H9 (cell line): ENCODE data around the gene LAMA3. TPM values are rescaled to one million over a fixed set of nuclear protein-coding genes. Genes with fewer than 3 reads are reported as not detected.

ENCODE experiments used
- DNase-seq: peaks from one replicate; pipeline ENCODE4 v3.0.0-alpha.2; 2017
- H2AFZ ChIP-seq: one replicate; pipeline ENCODE4 v1.6.1; 2013; ENCODE audit warnings: mild to moderate bottlenecking, low read length, control low read depth, moderate library complexity
- H2AK5ac ChIP-seq: 2 replicates; pipeline ENCODE4 v1.6.1; 2013; ENCODE audit warnings: low read length, control low read depth, mixed read lengths; ENCODE audit not compliant: insufficient read length
- H2BK120ac ChIP-seq: one replicate; pipeline ENCODE4 v1.6.1; 2013; ENCODE audit warnings: low read depth, mild to moderate bottlenecking, low read length, control low read depth, inconsistent platforms; ENCODE audit not compliant: poor library complexity, severe bottlenecking
- H2BK12ac ChIP-seq: 2 replicates; pipeline ENCODE4 v1.6.1; 2013; ENCODE audit warnings: low read length, control low read depth, mixed read lengths, low read depth; ENCODE audit not compliant: insufficient read length
- H2BK15ac ChIP-seq: 2 replicates; pipeline ENCODE4 v1.6.1; 2013; ENCODE audit warnings: low read depth, low read length, control low read depth
- H2BK20ac ChIP-seq: one replicate; pipeline ENCODE4 v1.6.1; 2013; ENCODE audit warnings: low read depth, mild to moderate bottlenecking, low read length, control low read depth, inconsistent platforms; ENCODE audit not compliant: poor library complexity, severe bottlenecking
- H2BK5ac ChIP-seq: 2 replicates; pipeline ENCODE4 v1.6.1; 2013; ENCODE audit warnings: low read length, control low read depth, mixed read lengths; ENCODE audit not compliant: insufficient read length
- H3K14ac ChIP-seq: 2 replicates; pipeline ENCODE4 v1.6.1; 2013; ENCODE audit warnings: low read length, control low read depth; ENCODE audit not compliant: insufficient read depth
- H3K18ac ChIP-seq: 2 replicates; pipeline ENCODE4 v1.6.1; 2013; ENCODE audit warnings: low read depth, mild to moderate bottlenecking, mixed read lengths, low read length, control low read depth; ENCODE audit not compliant: insufficient read length
- H3K23ac ChIP-seq: 2 replicates; pipeline ENCODE4 v1.6.1; 2013; ENCODE audit warnings: low read length, control low read depth, mixed read lengths, low read depth; ENCODE audit not compliant: insufficient read length
- H3K23me2 ChIP-seq: 2 replicates; pipeline ENCODE4 v1.6.1; 2013; ENCODE audit warnings: low read depth, mild to moderate bottlenecking, mixed read lengths, low read length, control low read depth; ENCODE audit not compliant: insufficient read length, poor library complexity, severe bottlenecking
- H3K27ac ChIP-seq: 2 replicates; pipeline ENCODE4 v1.5.1; 2013; ENCODE audit warnings: low read length, control low read depth, mixed read lengths, low read depth; ENCODE audit not compliant: insufficient read length
- H3K27me3 ChIP-seq: 2 replicates; pipeline ENCODE4 v1.6.1; 2013; ENCODE audit warnings: low read length, control low read depth, inconsistent platforms; ENCODE audit not compliant: insufficient read depth
- H3K4ac ChIP-seq: 2 replicates; pipeline ENCODE4 v1.6.1; 2013; ENCODE audit warnings: low read depth, mild to moderate bottlenecking, control low read depth, inconsistent platforms, low read length, moderate library complexity
- H3K4me1 ChIP-seq: 2 replicates; pipeline ENCODE4 v1.6.1; 2013; ENCODE audit warnings: low read length, control low read depth, inconsistent platforms; ENCODE audit not compliant: insufficient read depth
- H3K4me2 ChIP-seq: 2 replicates; pipeline ENCODE4 v1.6.1; 2013; ENCODE audit warnings: low read length, control low read depth, mixed read lengths; ENCODE audit not compliant: insufficient read length, insufficient read depth
- H3K56ac ChIP-seq: 2 replicates; pipeline ENCODE4 v1.6.1; 2013; ENCODE audit warnings: low read depth, mild to moderate bottlenecking, mixed read lengths, low read length, control low read depth; ENCODE audit not compliant: insufficient read length
- H3K79me1 ChIP-seq: 2 replicates; pipeline ENCODE4 v1.6.1; 2013; ENCODE audit warnings: low read depth, mild to moderate bottlenecking, moderate library complexity, low read length, control low read depth, inconsistent platforms; ENCODE audit not compliant: insufficient read depth, poor library complexity, severe bottlenecking
- H3K79me2 ChIP-seq: 2 replicates; pipeline ENCODE4 v1.6.1; 2013; ENCODE audit warnings: low read length, control low read depth, inconsistent platforms; ENCODE audit not compliant: insufficient read depth
- H3K9ac ChIP-seq: 2 replicates; pipeline ENCODE4 v1.6.1; 2013; ENCODE audit warnings: low read length, control low read depth, mixed read lengths; ENCODE audit not compliant: insufficient read length; ENCODE audit errors: extremely low read depth
- H3K9me3 ChIP-seq: one replicate; pipeline ENCODE4 v1.6.1; 2013; ENCODE audit warnings: low read depth, low read length, inconsistent platforms; ENCODE audit not compliant: control insufficient read depth
- H3T11ph ChIP-seq: one replicate; pipeline ENCODE4 v1.6.1; 2013; ENCODE audit warnings: mild to moderate bottlenecking, low read length, control low read depth, inconsistent platforms
- H4K20me1 ChIP-seq: one replicate; pipeline ENCODE4 v1.6.1; 2013; ENCODE audit not compliant: control insufficient read depth, insufficient read length, insufficient read depth
- H4K5ac ChIP-seq: 2 replicates; pipeline ENCODE4 v1.6.1; 2013; ENCODE audit warnings: low read depth, mild to moderate bottlenecking, mixed read lengths, low read length, control low read depth; ENCODE audit not compliant: insufficient read length
- H4K8ac ChIP-seq: replicated peaks from 2 replicates; pipeline ENCODE4 v1.6.1; 2013; ENCODE audit warnings: low read length, control low read depth, mixed read lengths, low read depth; ENCODE audit not compliant: insufficient read length
- H4K91ac ChIP-seq: 2 replicates; pipeline ENCODE4 v1.6.1; 2013; ENCODE audit warnings: low read depth, mild to moderate bottlenecking, moderate library complexity, mixed read lengths, low read length, control low read depth; ENCODE audit not compliant: insufficient read length
- H3K27ac Mint-ChIP-seq, 3 experiments: 2 replicates in 2 of 3; 3 replicates in 1 of 3; pipeline ENCODE4 v1.8.0; 2020 to 2021; ENCODE audit warnings: mixed read lengths in 3 of 3, mild to moderate bottlenecking in 1 of 3, moderate library complexity in 1 of 3
- H3K27me3 Mint-ChIP-seq: 2 replicates; pipeline ENCODE4 v1.8.0; 2021; ENCODE audit warnings: low read depth, mild to moderate bottlenecking, moderate library complexity, mixed read lengths
- H3K36me3 Mint-ChIP-seq, 3 experiments: 2 replicates in 2 of 3; 3 replicates in 1 of 3; pipeline ENCODE4 v1.8.0; 2020 to 2021; ENCODE audit warnings: low read depth in 3 of 3, mixed read lengths in 3 of 3; ENCODE audit not compliant: insufficient read depth in 1 of 3
- H3K4me1 Mint-ChIP-seq, 2 experiments: 2 replicates each; pipeline ENCODE4 v1.8.0; 2020; ENCODE audit warnings: mixed read lengths in 2 of 2
- H3K4me3 Mint-ChIP-seq, 2 experiments: 2 replicates in 1 of 2; 3 replicates in 1 of 2; pipeline ENCODE4 v1.8.0; 2020 to 2021; ENCODE audit warnings: mild to moderate bottlenecking in 2 of 2, mixed read lengths in 2 of 2, moderate library complexity in 1 of 2
- H3K9me3 Mint-ChIP-seq, 2 experiments: 2 replicates in 1 of 2; 3 replicates in 1 of 2; pipeline ENCODE4 v1.8.0; 2020; ENCODE audit warnings: mild to moderate bottlenecking in 2 of 2, mixed read lengths in 2 of 2, moderate library complexity in 1 of 2
- WGBS: extraction: QIAGEN DNeasy Blood & Tissue Kit; methylation state at CpG from one replicate; pipeline ENCODE4 v1.1.7; 2013; ENCODE audit warnings: missing lambda C conversion rate, low lambda C conversion rate, mixed read lengths; ENCODE audit not compliant: insufficient read length; ENCODE audit errors: extremely low coverage; 5-methylcytosine and 5-hydroxymethylcytosine counted together
- total RNA-seq: library from RNA; stranded (reverse); gene quantifications from 2 replicates; pipeline ENCODE4 v1.2.1, GENCODE V29; 2021
- TF ChIP-seq, protein P1 (sequence below): fragments of 200-600 bp; sonication (generic); conservative IDR thresholded peaks from 3 replicates; pipeline ENCODE4 v1.8.0; 2021; ENCODE audit warnings: antibody characterized with exemption, mild to moderate bottlenecking

The LAMA3 gene
- total RNA-seq, 1 experiment from 2014 or later, result 0.33 TPM

DNA sequence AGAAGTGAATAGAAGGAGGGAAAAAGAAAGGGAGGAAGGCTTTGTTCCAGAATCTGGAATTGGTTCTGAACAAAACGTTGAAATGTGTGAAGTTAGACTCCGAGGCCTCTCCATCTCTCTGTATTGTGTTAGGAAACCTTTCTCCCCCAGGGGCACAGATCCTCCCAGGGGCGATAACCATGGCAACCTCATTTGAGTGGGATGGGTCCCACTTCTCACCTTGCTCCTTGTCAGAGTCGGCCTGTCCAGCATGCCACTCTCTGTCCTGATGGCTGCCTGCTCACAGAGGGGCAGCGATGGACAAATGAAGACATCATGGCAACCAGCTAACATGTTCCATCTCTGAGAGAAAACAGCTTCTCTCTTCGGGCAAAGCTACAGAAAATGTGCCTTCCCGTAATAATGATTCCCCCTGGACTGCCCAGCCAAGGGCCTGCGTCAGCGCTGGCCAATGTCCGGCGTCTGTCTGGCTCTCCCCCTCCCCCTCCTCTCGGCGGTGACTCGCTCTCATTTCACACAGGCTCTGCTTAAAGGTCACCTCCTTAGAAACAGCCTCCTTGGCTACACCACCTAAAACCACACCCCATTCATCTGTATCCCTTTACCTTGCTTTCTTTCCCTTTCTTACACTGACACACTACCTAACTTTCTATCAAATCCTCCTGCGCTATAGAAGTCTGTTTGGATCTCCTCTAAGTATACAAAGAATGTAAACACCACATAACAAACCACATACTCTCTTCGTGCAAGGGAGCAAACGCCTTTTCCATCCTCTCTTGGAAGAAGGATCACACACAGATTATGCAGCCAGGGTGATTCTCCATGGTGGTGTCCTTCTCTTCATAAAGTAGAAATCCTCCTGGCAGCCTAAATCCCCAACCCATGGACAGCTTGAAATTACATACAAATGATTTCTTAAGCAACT lies 293.2 kb downstream of the LAMA3 start:
- no peaks in the 10 kb centered on the region; the same call in 1 of the 2 replicates for H3K27me3 Mint-ChIP-seq
- Histone ChIP-seq H4K5ac (no peak overlapping the region), H3K56ac (no peak overlapping the region), H3K4ac (no peak overlapping the region), H2AFZ (no peak overlapping the region), H3K9me3 (no peaks in the 10 kb centered on the region), H4K8ac (no peak overlapping the region), H3K4me2 (no peak overlapping the region), H3K23me2 (no peaks in the 10 kb centered on the region), H3K79me2 (no peaks in the 10 kb centered on the region), H2BK15ac (no peak overlapping the region), H4K20me1 (no peaks in the 10 kb centered on the region), H3K14ac (no peak overlapping the region), H2AK5ac (no peak overlapping the region), H2BK20ac (no peak overlapping the region), H3K18ac (no peak overlapping the region), H4K91ac (no peak overlapping the region), H3K23ac (no peak overlapping the region), H3T11ph (no peak overlapping the region), H3K4me1 (peaks cover 3% of the 10 kb centered on the region), H3K27ac (no peak overlapping the region), H2BK12ac (no peak overlapping the region), H3K79me1 (no peaks in the 10 kb centered on the region), H2BK120ac (no peak overlapping the region), H2BK5ac (no peak overlapping the region), H3K27me3 (no peaks in the 10 kb centered on the region), H3K9ac (no peak overlapping the region)
- no peak for DNase-seq
- H3K4me1 Mint-ChIP-seq, result peaks cover 19% of the 10 kb centered on the region in 2 experiments
- H3K4me3 Mint-ChIP-seq, result no peak overlapping the region; a peak in 2 of 5 replicates
- no peaks in the 10 kb centered on the region for H3K9me3 Mint-ChIP-seq
- TF ChIP-seq, protein P1, sequence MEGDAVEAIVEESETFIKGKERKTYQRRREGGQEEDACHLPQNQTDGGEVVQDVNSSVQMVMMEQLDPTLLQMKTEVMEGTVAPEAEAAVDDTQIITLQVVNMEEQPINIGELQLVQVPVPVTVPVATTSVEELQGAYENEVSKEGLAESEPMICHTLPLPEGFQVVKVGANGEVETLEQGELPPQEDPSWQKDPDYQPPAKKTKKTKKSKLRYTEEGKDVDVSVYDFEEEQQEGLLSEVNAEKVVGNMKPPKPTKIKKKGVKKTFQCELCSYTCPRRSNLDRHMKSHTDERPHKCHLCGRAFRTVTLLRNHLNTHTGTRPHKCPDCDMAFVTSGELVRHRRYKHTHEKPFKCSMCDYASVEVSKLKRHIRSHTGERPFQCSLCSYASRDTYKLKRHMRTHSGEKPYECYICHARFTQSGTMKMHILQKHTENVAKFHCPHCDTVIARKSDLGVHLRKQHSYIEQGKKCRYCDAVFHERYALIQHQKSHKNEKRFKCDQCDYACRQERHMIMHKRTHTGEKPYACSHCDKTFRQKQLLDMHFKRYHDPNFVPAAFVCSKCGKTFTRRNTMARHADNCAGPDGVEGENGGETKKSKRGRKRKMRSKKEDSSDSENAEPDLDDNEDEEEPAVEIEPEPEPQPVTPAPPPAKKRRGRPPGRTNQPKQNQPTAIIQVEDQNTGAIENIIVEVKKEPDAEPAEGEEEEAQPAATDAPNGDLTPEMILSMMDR, result no peak
- WGBS, result no CpG with 5 or more reads among the region's 17 CpGs
- H3K36me3 Mint-ChIP-seq, result no peaks in the 10 kb centered on the region
- H3K27ac Mint-ChIP-seq, result no peak overlapping the region
